Mesendoderm (in vitro differentiated cells): ENCODE data around the gene RANBP3.
A peak's percentile ranks its signal among the peaks of the same experiment; 100 is the strongest.
"Not testable (repeated sequence)": the region's sequence is repeated elsewhere in the genome, so short reads cannot be mapped to it uniquely, and the experiment has no call there.

Experiments
- DNase-seq: peaks from one replicate; pipeline ENCODE4 v3.0.0; 2013
- H2AK5ac ChIP-seq: 2 replicates; pipeline ENCODE4 v1.6.1; 2013; ENCODE audit warnings: low read length, inconsistent platforms
- H2BK120ac ChIP-seq: 2 replicates; pipeline ENCODE4 v1.6.1; 2013; ENCODE audit warnings: low read depth, mild to moderate bottlenecking, low read length, moderate library complexity, mixed read lengths
- H2BK15ac ChIP-seq: replicated peaks from 2 replicates; pipeline ENCODE4 v1.6.1; 2013; ENCODE audit warnings: low read depth, mild to moderate bottlenecking, moderate library complexity
- H2BK5ac ChIP-seq: 2 replicates; pipeline ENCODE4 v1.6.1; 2013; ENCODE audit warnings: low read length, inconsistent platforms
- H3K18ac ChIP-seq: 2 replicates; pipeline ENCODE4 v1.6.1; 2013; ENCODE audit warnings: mild to moderate bottlenecking, low read length, mixed read lengths
- H3K23ac ChIP-seq: one replicate; pipeline ENCODE4 v1.6.1; 2013; ENCODE audit warnings: low read length
- H3K27ac ChIP-seq: 2 replicates; pipeline ENCODE4 v1.5.1; 2013; ENCODE audit warnings: low read depth, mild to moderate bottlenecking, inconsistent platforms, low read length, moderate library complexity
- H3K27me3 ChIP-seq: 2 replicates; pipeline ENCODE4 v1.6.1; 2013; ENCODE audit warnings: low read length, control low read depth, mild to moderate bottlenecking, inconsistent platforms; ENCODE audit not compliant: insufficient read depth, poor library complexity
- H3K36me3 ChIP-seq: 2 replicates; pipeline ENCODE4 v1.6.1; 2013; ENCODE audit warnings: low read length, inconsistent platforms; ENCODE audit not compliant: control insufficient read depth, insufficient read depth
- H3K4ac ChIP-seq: one replicate; pipeline ENCODE4 v1.6.1; 2013; ENCODE audit warnings: low read depth, mild to moderate bottlenecking, low read length, moderate library complexity
- H3K4me1 ChIP-seq: 2 replicates; pipeline ENCODE4 v1.6.1; 2013; ENCODE audit warnings: low read depth, low read length, inconsistent platforms; ENCODE audit not compliant: control insufficient read depth
- H3K4me2 ChIP-seq: 2 replicates; pipeline ENCODE4 v1.6.1; 2013; ENCODE audit warnings: low read length
- H3K4me3 ChIP-seq: 2 replicates; pipeline ENCODE4 v1.5.1; 2013; ENCODE audit warnings: mild to moderate bottlenecking, low read length
- H3K56ac ChIP-seq: one replicate; pipeline ENCODE4 v1.6.1; 2013; ENCODE audit warnings: low read length
- H3K79me1 ChIP-seq: 2 replicates; pipeline ENCODE4 v1.6.1; 2013; ENCODE audit warnings: low read length, inconsistent platforms
- H3K79me2 ChIP-seq: 2 replicates; pipeline ENCODE4 v1.6.1; 2013; ENCODE audit warnings: mild to moderate bottlenecking, low read length; ENCODE audit not compliant: control insufficient read depth, insufficient read depth
- H3K9ac ChIP-seq: 2 replicates; pipeline ENCODE4 v1.6.1; 2013; ENCODE audit warnings: low read length, inconsistent platforms
- H4K5ac ChIP-seq: one replicate; pipeline ENCODE4 v1.6.1; 2013; ENCODE audit warnings: low read length
- H4K8ac ChIP-seq: one replicate; pipeline ENCODE4 v1.6.1; 2013; ENCODE audit warnings: low read depth, mild to moderate bottlenecking, control low read depth, low read length, moderate library complexity
- WGBS: extraction: QIAGEN DNeasy Blood & Tissue Kit; methylation state at CpG from one replicate; pipeline ENCODE4 v1.1.7; 2013; ENCODE audit warnings: low lambda C conversion rate, missing lambda C conversion rate; ENCODE audit not compliant: insufficient coverage; ENCODE audit errors: extremely low coverage; 5-methylcytosine and 5-hydroxymethylcytosine counted together

The RANBP3 gene

DNA sequence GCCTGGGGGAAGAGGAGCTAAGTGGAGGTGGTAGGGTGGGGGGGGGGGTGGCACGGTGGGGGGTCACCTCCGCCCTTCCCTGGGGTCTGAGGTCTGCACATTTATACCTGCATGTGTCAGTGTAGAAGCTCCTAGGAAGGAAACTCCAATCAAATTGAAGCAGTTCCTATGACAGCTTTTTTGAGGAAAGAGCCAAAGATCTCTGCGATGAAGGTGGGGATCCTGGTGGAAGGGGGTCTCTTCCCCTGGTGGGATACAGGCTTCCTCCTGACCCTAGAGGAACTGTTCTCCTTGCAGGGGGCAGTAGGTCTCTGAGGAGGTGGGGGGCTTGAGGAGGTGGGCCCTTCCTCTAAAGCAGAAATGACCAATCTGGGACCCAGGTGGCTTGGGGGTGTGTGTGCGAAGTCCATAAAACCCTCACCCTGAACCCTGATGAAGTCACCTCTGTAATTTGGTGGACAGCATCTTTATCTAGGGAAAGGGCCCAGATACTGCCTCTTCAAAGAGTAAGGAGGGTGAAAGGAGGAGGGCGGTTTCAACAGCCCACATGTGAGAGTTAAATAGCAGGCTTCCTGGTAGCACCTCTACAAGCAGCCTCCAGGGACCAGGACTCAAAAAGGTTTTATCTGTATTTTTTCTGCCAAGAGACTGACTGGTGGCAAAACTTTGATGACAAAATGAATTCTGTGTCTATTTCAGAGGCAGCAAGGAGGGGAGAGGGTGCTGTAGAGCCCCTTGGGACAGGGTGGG, 12.9 kb downstream of the RANBP3 start:
- Histone ChIP-seq H2BK15ac (no peak overlapping the region), H2AK5ac (no peak overlapping the region), H3K27ac (no peak overlapping the region), H2BK120ac (no peak overlapping the region), H3K27me3 (no peaks in the 10 kb centered on the region), H3K56ac (no peak overlapping the region), H3K4me2 (no peak overlapping the region), H3K79me1 (peaks cover 54% of the 10 kb centered on the region), H3K9ac (no peak overlapping the region), H3K18ac (no peak overlapping the region), H3K4me3 (no peak overlapping the region), H3K36me3 (no peaks in the 10 kb centered on the region), H3K23ac (no peak overlapping the region), H3K79me2 (peaks cover 87% of the 10 kb centered on the region), H3K4me1 (peaks cover 16% of the 10 kb centered on the region), H2BK5ac (no peak overlapping the region), H4K8ac (no peak overlapping the region), H3K4ac (no peak overlapping the region), H4K5ac (no peak overlapping the region)
- DNase-seq: no peak
- no CpG with 5 or more reads among the region's 5 CpGs for WGBS

DNA sequence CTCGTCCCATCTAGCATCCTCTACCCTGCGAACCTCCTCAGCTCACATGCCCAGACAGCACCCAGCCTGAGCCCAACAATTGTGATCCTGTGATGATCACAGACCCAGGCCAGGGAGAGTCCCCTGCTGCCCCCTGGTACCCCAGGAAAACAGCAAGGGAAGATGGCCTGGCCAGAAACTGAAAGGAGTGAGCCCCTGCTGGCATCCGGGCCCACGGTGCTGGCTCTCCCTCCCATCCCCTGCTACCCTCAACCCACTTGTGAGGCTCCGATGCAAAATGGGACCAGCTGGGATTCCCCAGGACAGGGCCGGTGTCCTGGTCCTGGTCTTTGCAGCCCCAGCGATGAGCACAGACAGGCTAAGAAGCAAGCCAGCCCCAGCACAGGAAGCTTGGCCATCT, 14.1 kb downstream of the RANBP3 start:
- Histone ChIP-seq H3K18ac (no peak overlapping the region), H3K4me2 (no peak overlapping the region), H3K27ac (no peak overlapping the region), H3K23ac (peak overlapping the region; percentile 16), H2BK120ac (no peak overlapping the region), H3K4ac (no peak overlapping the region), H2AK5ac (no peak overlapping the region), H3K9ac (no peak overlapping the region), H4K5ac (no peak overlapping the region), H3K79me1 (peaks cover 65% of the 10 kb centered on the region), H3K27me3 (no peaks in the 10 kb centered on the region), H3K4me3 (no peak overlapping the region), H2BK5ac (no peak overlapping the region), H4K8ac (no peak overlapping the region), H2BK15ac (no peak overlapping the region), H3K79me2 (peaks cover 88% of the 10 kb centered on the region), H3K56ac (no peak overlapping the region), H3K36me3 (no peaks in the 10 kb centered on the region), H3K4me1 (peaks cover 19% of the 10 kb centered on the region)
- no peak for DNase-seq
- no CpG with 5 or more reads among the region's 7 CpGs for WGBS

DNA sequence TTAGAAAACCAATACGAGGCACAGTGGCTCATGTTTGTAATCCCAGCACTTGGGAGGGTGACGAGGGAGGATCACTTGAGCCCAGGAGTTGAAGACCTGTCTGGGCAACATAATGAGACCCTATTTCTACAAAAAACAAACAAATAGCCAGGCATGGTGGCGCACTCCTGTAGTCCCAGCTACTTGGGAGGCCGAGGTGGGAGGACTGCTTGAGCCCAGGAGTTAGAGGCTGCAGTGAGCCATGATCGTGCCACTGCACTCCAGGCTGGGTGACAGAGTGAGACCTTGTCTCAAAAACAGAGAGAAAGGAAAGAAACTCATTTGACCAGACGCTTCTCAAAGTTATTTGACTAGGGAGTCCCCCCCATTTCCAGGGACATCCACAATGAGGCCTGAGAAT, 14.7 kb downstream of the RANBP3 start:
- H3K4me3 ChIP-seq, H2BK5ac ChIP-seq, H3K4me2 ChIP-seq, H3K18ac ChIP-seq, H3K27ac ChIP-seq, DNase-seq, H3K9ac ChIP-seq, H2BK120ac ChIP-seq, H3K36me3 ChIP-seq, H3K4ac ChIP-seq, H4K8ac ChIP-seq, H2BK15ac ChIP-seq, H2AK5ac ChIP-seq, H3K56ac ChIP-seq, H3K23ac ChIP-seq, H4K5ac ChIP-seq, H3K27me3 ChIP-seq: not testable (repeated sequence)
- Histone ChIP-seq H3K4me1 (peaks cover 17% of the 10 kb centered on the region), H3K79me1 (peaks cover 65% of the 10 kb centered on the region), H3K79me2 (peaks cover 87% of the 10 kb centered on the region)
- WGBS: no CpG with 5 or more reads among the region's 6 CpGs

DNA sequence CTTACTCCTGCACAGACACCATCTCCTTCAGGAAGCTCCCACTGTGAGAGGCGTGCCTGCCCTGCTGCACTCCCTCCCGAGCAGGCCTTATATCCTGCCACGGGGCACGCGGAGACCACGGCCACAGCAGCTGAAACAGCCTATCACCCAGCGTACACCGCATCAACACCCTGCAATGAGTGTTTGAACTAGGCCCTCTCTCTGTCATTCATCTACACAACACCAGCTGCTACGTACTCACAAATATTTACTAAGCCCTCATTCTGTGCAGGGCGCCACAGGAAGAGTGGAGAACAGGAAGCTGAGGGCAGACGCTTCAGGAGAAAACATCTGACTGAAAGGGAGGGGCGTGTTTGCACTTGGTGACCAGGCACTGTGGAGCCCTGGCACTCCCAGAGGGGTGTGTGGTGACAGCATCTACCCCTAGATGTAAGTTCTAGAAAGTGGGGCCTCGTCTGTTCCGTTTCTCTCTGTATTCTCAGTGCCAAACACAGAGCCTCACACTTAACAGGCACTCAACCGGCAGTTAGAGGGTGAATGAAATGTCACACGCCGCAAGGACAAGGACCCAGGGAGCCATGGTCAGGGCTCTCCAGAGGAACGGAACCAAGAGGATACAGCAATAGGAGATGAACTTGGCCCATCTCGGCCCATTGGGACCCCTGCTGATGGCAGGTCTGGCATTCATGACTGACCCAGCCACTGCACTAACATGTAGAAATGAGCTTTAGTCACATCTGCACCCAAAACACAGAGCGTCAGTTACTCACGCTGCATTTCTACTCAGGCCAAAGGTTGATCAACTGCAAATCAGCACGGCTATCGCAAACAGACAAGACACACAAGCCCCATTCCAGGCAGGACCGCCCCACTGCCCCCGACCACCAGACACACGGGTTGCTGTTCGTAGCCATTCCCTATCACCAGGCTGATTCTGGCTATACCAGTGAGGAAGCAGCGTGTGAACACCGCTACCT, 15.7 kb downstream of the RANBP3 start:
- H3K4me2 ChIP-seq: no peak overlapping the region
- no peak overlapping the region for H2BK120ac ChIP-seq
- H3K79me1 ChIP-seq: peaks cover 61% of the 10 kb centered on the region
- no peaks in the 10 kb centered on the region for H3K27me3 ChIP-seq
- no peak overlapping the region for H3K27ac ChIP-seq
- no peak for DNase-seq
- H3K23ac ChIP-seq: peak overlapping the region; percentile 4
- H3K9ac ChIP-seq: no peak overlapping the region
- WGBS: no CpG with 5 or more reads among the region's 29 CpGs
- H2BK15ac ChIP-seq: no peak overlapping the region
- H3K4ac ChIP-seq: no peak overlapping the region
- no peaks in the 10 kb centered on the region for H3K36me3 ChIP-seq
- H2AK5ac ChIP-seq: no peak overlapping the region
- H4K8ac ChIP-seq: no peak overlapping the region
- H4K5ac ChIP-seq: no peak overlapping the region
- no peak overlapping the region for H3K18ac ChIP-seq
- H3K79me2 ChIP-seq: peaks cover 89% of the 10 kb centered on the region
- H2BK5ac ChIP-seq: no peak overlapping the region
- peaks cover 17% of the 10 kb centered on the region for H3K4me1 ChIP-seq
- no peak overlapping the region for H3K4me3 ChIP-seq
- H3K56ac ChIP-seq: peak overlapping the region; percentile 10

DNA sequence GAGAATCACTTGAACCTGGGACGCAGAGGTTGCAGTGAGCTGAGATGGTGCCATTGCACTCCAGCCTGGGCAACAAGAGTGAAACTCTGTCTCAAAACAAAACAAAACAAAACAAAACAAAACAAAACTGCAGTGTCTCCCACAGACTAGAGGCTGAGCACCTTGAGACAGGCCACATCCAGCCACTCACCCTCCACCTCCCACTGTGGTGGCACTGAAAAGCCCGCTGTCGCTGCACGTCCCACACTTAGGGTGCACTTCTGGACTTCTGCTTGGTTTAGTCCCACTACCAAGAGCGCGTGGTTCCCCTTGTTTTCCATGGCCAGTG, 16.3 kb downstream of the RANBP3 start:
- H2AK5ac ChIP-seq, H3K4me3 ChIP-seq, H3K18ac ChIP-seq, H3K4me2 ChIP-seq, H3K36me3 ChIP-seq, H4K8ac ChIP-seq, H2BK15ac ChIP-seq, DNase-seq, H2BK120ac ChIP-seq, H3K27ac ChIP-seq, H3K56ac ChIP-seq, H3K23ac ChIP-seq, H2BK5ac ChIP-seq, H3K27me3 ChIP-seq, H3K4ac ChIP-seq, H4K5ac ChIP-seq, H3K9ac ChIP-seq: not testable (repeated sequence)
- no CpG with 5 or more reads among the region's 6 CpGs for WGBS
- H3K4me1 ChIP-seq: peaks cover 17% of the 10 kb centered on the region
- peaks cover 64% of the 10 kb centered on the region for H3K79me1 ChIP-seq
- peaks cover 89% of the 10 kb centered on the region for H3K79me2 ChIP-seq
